Measurements from ENCODE around the gene SND1. TPM values are rescaled to one million over a fixed set of nuclear protein-coding genes. Genes with fewer than 3 reads are reported as not detected.

The SND1 gene
- total RNA-seq, 1 experiment from 2014 or later = 218 TPM

DNA sequence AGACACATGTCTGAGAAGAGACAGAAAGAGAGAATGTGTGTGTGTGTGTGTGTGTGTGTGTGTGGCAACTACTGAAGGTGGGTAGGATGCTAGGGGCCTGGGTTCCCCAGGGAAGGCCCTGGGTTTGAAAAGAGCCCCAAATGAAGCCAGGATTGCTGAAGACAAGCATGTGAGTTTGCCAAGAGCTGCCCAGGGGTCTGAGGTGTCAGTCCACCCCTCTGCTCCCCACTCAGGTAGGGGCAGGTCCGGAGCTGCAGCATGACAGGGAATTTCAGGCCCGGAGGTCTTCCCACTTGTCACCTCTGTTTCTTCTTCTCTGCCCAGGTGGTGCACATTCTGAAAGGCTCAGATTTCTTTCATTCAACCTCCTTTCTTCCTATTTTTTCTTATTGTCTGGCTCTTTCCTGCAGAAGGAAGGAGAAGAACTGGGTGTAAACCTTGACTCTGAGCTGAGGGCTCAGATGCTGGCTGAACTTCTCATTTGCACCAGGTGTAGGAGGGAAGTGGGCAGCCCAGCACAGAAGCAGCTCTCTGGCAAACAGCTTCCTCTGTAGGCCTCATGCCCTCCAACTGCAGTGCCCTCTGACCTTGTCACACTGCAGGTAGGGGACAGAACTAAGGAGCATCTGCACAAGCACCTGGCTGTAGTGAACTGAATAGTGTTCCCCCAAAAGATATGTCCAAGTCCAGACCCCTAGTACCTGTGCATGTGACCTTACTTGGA is 458.8 kb downstream of the SND1 start:
- no peak overlapping the region for H4K91ac ChIP-seq (ENCODE audit: insufficient read length, low read depth, low read length)
- Mint-ChIP-seq H3K27ac (no peak overlapping the region), H3K4me3 (no peak overlapping the region), H3K9me3 (no peaks in the 10 kb centered on the region; a peak in 2 of 5 replicates), H3K4me1 (peaks cover under 1 to 2% of the 10 kb centered on the region in 2 experiments; a peak in 3 of 4 replicates), H3K36me3 (ENCODE audit: insufficient read depth in 1 of 3, low read depth in 3 of 3) (no peaks in the 10 kb centered on the region), H3K27me3 (ENCODE audit: low read depth) (peaks cover 80% of the 10 kb centered on the region)
- H3K4ac ChIP-seq (ENCODE audit: low read depth, low read length) = no peak overlapping the region
- TF ChIP-seq, protein P1, sequence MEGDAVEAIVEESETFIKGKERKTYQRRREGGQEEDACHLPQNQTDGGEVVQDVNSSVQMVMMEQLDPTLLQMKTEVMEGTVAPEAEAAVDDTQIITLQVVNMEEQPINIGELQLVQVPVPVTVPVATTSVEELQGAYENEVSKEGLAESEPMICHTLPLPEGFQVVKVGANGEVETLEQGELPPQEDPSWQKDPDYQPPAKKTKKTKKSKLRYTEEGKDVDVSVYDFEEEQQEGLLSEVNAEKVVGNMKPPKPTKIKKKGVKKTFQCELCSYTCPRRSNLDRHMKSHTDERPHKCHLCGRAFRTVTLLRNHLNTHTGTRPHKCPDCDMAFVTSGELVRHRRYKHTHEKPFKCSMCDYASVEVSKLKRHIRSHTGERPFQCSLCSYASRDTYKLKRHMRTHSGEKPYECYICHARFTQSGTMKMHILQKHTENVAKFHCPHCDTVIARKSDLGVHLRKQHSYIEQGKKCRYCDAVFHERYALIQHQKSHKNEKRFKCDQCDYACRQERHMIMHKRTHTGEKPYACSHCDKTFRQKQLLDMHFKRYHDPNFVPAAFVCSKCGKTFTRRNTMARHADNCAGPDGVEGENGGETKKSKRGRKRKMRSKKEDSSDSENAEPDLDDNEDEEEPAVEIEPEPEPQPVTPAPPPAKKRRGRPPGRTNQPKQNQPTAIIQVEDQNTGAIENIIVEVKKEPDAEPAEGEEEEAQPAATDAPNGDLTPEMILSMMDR (conservative IDR thresholded peaks at IDR 0.05) = no peak
- no peak overlapping the region for H2BK20ac ChIP-seq (ENCODE audit: low read depth, low read length, poor library complexity, severe bottlenecking)
- H2BK120ac ChIP-seq (ENCODE audit: low read depth, low read length, poor library complexity, severe bottlenecking) = no peak overlapping the region
- H3K27me3 ChIP-seq (ENCODE audit: insufficient read depth, low read length) = no peaks in the 10 kb centered on the region; the same call in 1 of the 2 replicates
- no peak overlapping the region for H2BK5ac ChIP-seq (ENCODE audit: insufficient read length, low read length)
- no peak for DNase-seq
- H4K20me1 ChIP-seq (ENCODE audit: control insufficient read depth, insufficient read depth, insufficient read length) = no peaks in the 10 kb centered on the region
- H4K5ac ChIP-seq (ENCODE audit: insufficient read length, low read depth, low read length) = no peak overlapping the region
- H3K27ac ChIP-seq (ENCODE audit: insufficient read length, low read depth, low read length) = no peak overlapping the region
- no peak overlapping the region for H3K18ac ChIP-seq (ENCODE audit: insufficient read length, low read depth, low read length)
- H3K79me2 ChIP-seq (ENCODE audit: insufficient read depth, low read length) = no peaks in the 10 kb centered on the region
- H3K23ac ChIP-seq (ENCODE audit: insufficient read length, low read depth, low read length) = no peak overlapping the region
- H3K79me1 ChIP-seq (ENCODE audit: insufficient read depth, low read depth, low read length, poor library complexity, severe bottlenecking) = no peaks in the 10 kb centered on the region
- no CpG with 5 or more reads among the region's 2 CpGs for WGBS (ENCODE audit: extremely low coverage, insufficient read length, low lambda C conversion rate)
- no peaks in the 10 kb centered on the region for H3K23me2 ChIP-seq (ENCODE audit: insufficient read length, low read depth, low read length, poor library complexity, severe bottlenecking)
- no peak overlapping the region for H4K8ac ChIP-seq (replicated peaks; ENCODE audit: insufficient read length, low read depth, low read length)
- no peak overlapping the region for H3K56ac ChIP-seq (ENCODE audit: insufficient read length, low read depth, low read length)
- no peak overlapping the region for H3T11ph ChIP-seq (ENCODE audit: low read length)
- no peak overlapping the region for H2BK15ac ChIP-seq (ENCODE audit: low read depth, low read length)
- no peak overlapping the region for H3K9ac ChIP-seq (ENCODE audit: extremely low read depth, insufficient read length, low read length)
- H2BK12ac ChIP-seq (ENCODE audit: insufficient read length, low read depth, low read length) = no peak overlapping the region
- no peaks in the 10 kb centered on the region for H3K9me3 ChIP-seq (ENCODE audit: control insufficient read depth, low read depth, low read length)
- H2AFZ ChIP-seq (ENCODE audit: low read length) = no peak overlapping the region
- no peak overlapping the region for H2AK5ac ChIP-seq (ENCODE audit: insufficient read length, low read length)
- no peaks in the 10 kb centered on the region for H3K4me1 ChIP-seq (ENCODE audit: insufficient read depth, low read length)
- no peak overlapping the region for H3K14ac ChIP-seq (ENCODE audit: insufficient read depth, low read length)
- no peak overlapping the region for H3K4me2 ChIP-seq (ENCODE audit: insufficient read depth, insufficient read length, low read length)

Data from H9 (cell line).